Measurements from ENCODE around the gene OLAH.
"Not testable (repeated sequence)": the region's sequence is repeated elsewhere in the genome, so short reads cannot be mapped to it uniquely, and the experiment has no call there.

GRCh38 chr10:15023079-15023478 is 20.7 kb upstream of the OLAH start:
- not testable (repeated sequence) for TF ChIP-seq CTCF (conservative IDR thresholded peaks at IDR 0.05); ZFX (IDR thresholded peaks at IDR 0.05)

Data from C4-2B (cell line).